ENCODE measurements around the gene LMBRD1.
"Not testable (repeated sequence)": the region's sequence is repeated elsewhere in the genome, so short reads cannot be mapped to it uniquely, and the experiment has no call there.

LMBRD1 gene

DNA sequence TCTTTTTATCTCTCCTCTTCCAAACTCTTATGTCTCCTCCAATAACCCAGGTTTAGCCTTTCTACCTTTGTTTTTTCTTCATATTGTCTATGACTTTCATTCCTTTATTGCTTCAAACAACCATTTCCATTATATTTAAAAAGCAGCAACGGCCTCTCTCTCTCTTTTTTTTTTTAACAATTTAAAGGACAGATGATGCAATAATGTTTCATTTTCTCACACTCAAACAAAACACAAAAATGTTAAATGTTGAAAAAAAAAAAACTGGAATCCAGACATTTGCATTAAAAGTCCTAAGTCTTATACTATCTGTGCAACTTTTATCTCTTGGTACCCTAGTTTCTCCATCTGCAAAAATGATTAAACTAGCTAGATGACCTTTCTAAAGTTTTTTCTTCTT lies 105.8 kb downstream of the LMBRD1 start:
- no peak overlapping the region for H3K4me3 ChIP-seq (ENCODE audit: low read depth, low read length)
- TF ChIP-seq, protein P1, sequence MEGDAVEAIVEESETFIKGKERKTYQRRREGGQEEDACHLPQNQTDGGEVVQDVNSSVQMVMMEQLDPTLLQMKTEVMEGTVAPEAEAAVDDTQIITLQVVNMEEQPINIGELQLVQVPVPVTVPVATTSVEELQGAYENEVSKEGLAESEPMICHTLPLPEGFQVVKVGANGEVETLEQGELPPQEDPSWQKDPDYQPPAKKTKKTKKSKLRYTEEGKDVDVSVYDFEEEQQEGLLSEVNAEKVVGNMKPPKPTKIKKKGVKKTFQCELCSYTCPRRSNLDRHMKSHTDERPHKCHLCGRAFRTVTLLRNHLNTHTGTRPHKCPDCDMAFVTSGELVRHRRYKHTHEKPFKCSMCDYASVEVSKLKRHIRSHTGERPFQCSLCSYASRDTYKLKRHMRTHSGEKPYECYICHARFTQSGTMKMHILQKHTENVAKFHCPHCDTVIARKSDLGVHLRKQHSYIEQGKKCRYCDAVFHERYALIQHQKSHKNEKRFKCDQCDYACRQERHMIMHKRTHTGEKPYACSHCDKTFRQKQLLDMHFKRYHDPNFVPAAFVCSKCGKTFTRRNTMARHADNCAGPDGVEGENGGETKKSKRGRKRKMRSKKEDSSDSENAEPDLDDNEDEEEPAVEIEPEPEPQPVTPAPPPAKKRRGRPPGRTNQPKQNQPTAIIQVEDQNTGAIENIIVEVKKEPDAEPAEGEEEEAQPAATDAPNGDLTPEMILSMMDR (IDR thresholded peaks at IDR 0.05; ENCODE audit: insufficient read depth, low read length, missing control alignments) = no peak
- ChIA-PET POLR2A (no interaction called here), CTCF (no interaction called here)
- DNase-seq (ENCODE audit: low read depth, low spot score) = no peak

DNA sequence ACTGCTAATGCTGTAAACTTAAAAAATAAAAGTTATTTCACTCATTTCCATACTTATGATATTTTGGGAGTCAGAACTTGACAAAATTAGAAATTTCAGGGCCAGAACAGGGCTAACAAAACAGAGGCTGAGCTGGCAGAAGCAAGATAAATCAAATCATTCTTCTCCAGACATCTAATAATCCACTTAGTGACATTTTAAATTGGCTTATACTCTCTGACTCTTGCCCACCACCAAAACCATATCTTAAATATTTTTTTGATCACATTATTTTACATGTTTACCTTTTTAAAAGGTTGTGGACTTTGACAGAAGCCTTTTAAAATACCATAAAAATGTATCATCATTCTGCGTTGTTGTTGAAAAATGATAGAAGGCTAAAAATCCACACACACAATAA lies 116.5 kb downstream of the LMBRD1 start:
- H3K4me3 ChIP-seq (ENCODE audit: low read depth, low read length) = no peak overlapping the region
- no peak for DNase-seq (ENCODE audit: low read depth, low spot score)
- POLR2A ChIA-PET = no interaction called here
- TF ChIP-seq, protein P1 (IDR thresholded peaks at IDR 0.05; ENCODE audit: insufficient read depth, low read length, missing control alignments) = no peak
- CTCF ChIA-PET = no interaction called here

DNA sequence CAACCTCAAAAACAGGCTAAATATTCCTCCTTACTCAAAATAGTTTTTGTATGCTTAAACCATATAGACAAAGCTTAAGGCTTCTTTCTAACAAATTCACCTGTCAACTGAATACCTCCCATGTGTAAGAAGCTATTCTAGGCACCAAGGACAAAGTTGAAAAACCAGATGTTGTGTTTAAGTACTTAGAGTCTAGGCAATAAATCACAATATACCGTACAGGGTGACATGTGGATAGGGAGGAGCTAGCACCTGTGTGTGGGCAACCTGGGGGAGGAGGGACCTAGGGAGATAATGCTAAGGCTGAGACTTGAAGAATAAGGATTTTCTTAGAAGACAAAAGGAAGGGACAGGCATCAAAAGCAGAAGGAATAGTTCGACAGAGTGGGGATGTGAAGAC lies 123.5 kb downstream of the LMBRD1 start:
- no peak overlapping the region for H3K4me3 ChIP-seq (ENCODE audit: low read depth, low read length)
- TF ChIP-seq, protein P1 (IDR thresholded peaks at IDR 0.05; ENCODE audit: insufficient read depth, low read length, missing control alignments) = no peak
- CTCF ChIA-PET = no interaction called here
- DNase-seq (ENCODE audit: low read depth, low spot score) = no peak
- POLR2A ChIA-PET = no interaction called here

DNA sequence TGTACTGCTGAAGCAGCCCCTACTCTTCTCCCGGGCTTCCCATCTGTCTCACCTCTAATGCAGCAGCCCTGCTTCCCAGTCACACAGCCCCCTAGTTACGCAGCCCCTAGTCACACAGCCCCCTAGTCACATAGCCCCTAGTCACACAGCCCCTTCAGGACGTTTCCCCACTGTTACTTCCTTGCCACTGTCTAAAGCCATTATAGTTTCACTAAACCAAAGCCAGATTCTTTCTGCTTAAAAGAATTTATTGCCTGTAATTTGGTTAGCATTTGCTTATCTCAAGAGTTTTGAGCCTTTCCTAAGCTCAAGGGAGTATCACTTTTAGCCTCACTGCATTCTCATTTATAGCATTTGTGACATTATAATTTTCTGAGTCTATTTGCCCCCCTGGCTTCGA lies 127.9 kb downstream of the LMBRD1 start:
- TF ChIP-seq, protein P1 (IDR thresholded peaks at IDR 0.05; ENCODE audit: insufficient read depth, low read length, missing control alignments) = no peak
- no peak for DNase-seq (ENCODE audit: low read depth, low spot score)
- POLR2A ChIA-PET = no interaction called here
- no peak overlapping the region for H3K4me3 ChIP-seq (ENCODE audit: low read depth, low read length)
- CTCF ChIA-PET = no interaction called here

DNA sequence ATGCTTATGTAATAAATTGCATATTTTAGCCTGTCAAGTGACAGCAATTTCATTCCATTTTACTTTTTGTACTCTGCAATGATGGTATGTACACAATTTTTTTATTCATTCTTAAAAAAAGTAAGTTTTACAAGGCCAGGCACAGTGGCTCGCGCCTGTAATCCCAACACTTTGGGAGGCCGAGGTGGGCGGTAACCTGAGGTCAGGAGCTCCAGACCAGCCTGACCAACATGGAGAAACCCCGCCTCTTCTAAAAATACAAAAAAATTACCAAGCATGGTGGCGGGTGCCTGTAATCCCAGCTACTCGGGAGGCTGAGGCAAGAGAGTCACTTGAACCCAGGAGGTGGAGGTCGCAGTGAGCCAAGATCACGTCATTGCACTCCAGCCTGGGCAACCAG lies 130.0 kb downstream of the LMBRD1 start:
- H3K4me3 ChIP-seq (ENCODE audit: low read depth, low read length); CTCF ChIA-PET; DNase-seq (ENCODE audit: low read depth, low spot score); POLR2A ChIA-PET: not testable (repeated sequence)

DNA sequence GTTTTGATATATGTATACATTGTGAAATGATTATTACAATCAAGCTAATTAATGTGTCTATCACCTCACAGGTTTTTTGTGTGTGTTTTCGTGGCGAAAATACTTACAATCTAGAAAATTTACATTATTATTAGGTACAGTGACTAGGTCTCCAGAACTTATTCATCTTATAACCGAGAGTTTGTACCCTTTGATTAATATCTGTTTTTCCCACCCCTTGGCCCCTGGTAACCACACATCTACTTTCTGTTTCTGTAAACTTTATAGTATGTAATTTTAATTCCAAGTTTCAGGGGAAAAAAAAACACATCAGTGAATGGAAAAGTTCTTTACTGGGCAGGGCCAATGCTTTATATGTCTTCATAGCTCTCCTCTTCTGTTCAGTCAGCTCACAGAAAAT lies 131.4 kb downstream of the LMBRD1 start:
- ChIA-PET CTCF (no interaction called here), POLR2A (no interaction called here)
- DNase-seq (ENCODE audit: low read depth, low spot score) = no peak
- H3K4me3 ChIP-seq (ENCODE audit: low read depth, low read length) = no peak overlapping the region
- TF ChIP-seq, protein P1 (IDR thresholded peaks at IDR 0.05; ENCODE audit: insufficient read depth, low read length, missing control alignments) = no peak

DNA sequence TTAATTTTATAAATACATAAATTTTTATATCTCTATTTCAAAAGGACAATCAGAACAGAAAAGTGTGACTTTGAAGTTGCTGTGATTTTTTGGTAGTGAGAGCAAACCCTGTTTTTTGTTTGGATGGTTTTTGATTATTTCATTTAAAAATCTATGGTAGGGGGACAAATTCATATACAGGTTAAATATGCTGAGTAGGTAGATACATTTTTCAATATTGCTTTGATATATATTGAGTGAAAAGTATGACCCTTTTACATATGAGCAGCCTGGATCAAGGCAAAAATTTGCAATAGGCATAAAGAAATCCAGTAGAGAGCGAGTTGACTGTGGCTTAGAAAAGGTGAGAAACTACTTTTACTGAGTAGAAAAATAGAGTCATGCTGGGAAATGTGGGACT lies 132.3 kb downstream of the LMBRD1 start:
- TF ChIP-seq, protein P1 (IDR thresholded peaks at IDR 0.05; ENCODE audit: insufficient read depth, low read length, missing control alignments) = no peak
- ChIA-PET CTCF (no interaction called here), POLR2A (no interaction called here)
- H3K4me3 ChIP-seq (ENCODE audit: low read depth, low read length) = no peak overlapping the region
- DNase-seq (ENCODE audit: low read depth, low spot score) = no peak

Data from AG04449 (cell line).